HG03064 (cell line): ENCODE measurements around the gene OR1D5.
"Not testable (repeated sequence)": the region's sequence is repeated elsewhere in the genome, so short reads cannot be mapped to it uniquely, and the experiment has no call there.

Experiments
- ATAC-seq: cut with Tn5 transposase; IDR thresholded peaks from one replicate; pipeline ENCODE4 v1.9.1; 2021; ENCODE audit warnings: low read depth; ENCODE audit not compliant: unreplicated experiment

The OR1D5 gene

GRCh38 chr17:3063507-3063906, at the start of gene OR1D5:
OR1D5 (minus strand) TSS chr17:3063607; CDS start chr17:3063607, 0 bp downstream.
- ATAC-seq: not testable (repeated sequence)

GRCh38 chr17:3104322-3104721, 40.9 kb upstream of the OR1D5 start, which contains the start of gene OR1D2:
OR1D2 (minus strand) TSS chr17:3104422; CDS start chr17:3092996, 11,426 bp downstream.
- ATAC-seq: no peak

- ATAC-seq: not testable (repeated sequence)
These were observed 10.4 kb upstream of the OR1D5 start for GRCh38 chr17:3073850-3074249.

- not testable (repeated sequence) for ATAC-seq
These were observed 1.8 kb upstream of the OR1D5 start for GRCh38 chr17:3065192-3065591.

- not testable (repeated sequence) for ATAC-seq
These were observed 506 bp downstream of the OR1D5 start for GRCh38 chr17:3062824-3063377.

GRCh38 chr17:3054868-3055267, 8.5 kb downstream of the OR1D5 start:
- not testable (repeated sequence) for ATAC-seq

GRCh38 chr17:3049705-3050295, 13.6 kb downstream of the OR1D5 start:
- no peak for ATAC-seq

GRCh38 chr17:3048727-3049471, 14.5 kb downstream of the OR1D5 start:
- ATAC-seq: peak; percentile 82

GRCh38 chr17:3046753-3047152, 16.7 kb downstream of the OR1D5 start:
- no peak for ATAC-seq

- ATAC-seq: no peak
These were observed 19.6 kb downstream of the OR1D5 start for GRCh38 chr17:3043737-3044365.

GRCh38 chr17:3040882-3041281, 22.5 kb downstream of the OR1D5 start:
- no peak for ATAC-seq

GRCh38 chr17:3039736-3040135, 23.7 kb downstream of the OR1D5 start:
- no peak for ATAC-seq

GRCh38 chr17:3038941-3039340, 24.5 kb downstream of the OR1D5 start:
- no peak for ATAC-seq

- no peak for ATAC-seq
These were observed 26.1 kb downstream of the OR1D5 start for GRCh38 chr17:3037259-3037658.

GRCh38 chr17:3036800-3037199, 26.6 kb downstream of the OR1D5 start:
- ATAC-seq: no peak

GRCh38 chr17:3035968-3036280, 27.5 kb downstream of the OR1D5 start:
- no peak for ATAC-seq

- no peak for ATAC-seq
These were observed 28.0 kb downstream of the OR1D5 start for GRCh38 chr17:3035256-3035967.

- no peak for ATAC-seq
These were observed 28.9 kb downstream of the OR1D5 start for GRCh38 chr17:3034578-3034920.

- ATAC-seq: no peak
These were observed 29.4 kb downstream of the OR1D5 start for GRCh38 chr17:3033741-3034577.

- no peak for ATAC-seq
These were observed 30.2 kb downstream of the OR1D5 start for GRCh38 chr17:3033248-3033640.
